ENCODE data around the gene E2F6.

- TF ChIP-seq SIN3A (IDR thresholded peaks at IDR 0.05; ENCODE audit: borderline replicate concordance, low read depth, low read length) (no peak), GATA2 (CRISPR knock-in tag; IDR thresholded peaks at IDR 0.05) (no peak), CTCF (IDR thresholded peaks at IDR 0.05) (no peak), REST (IDR thresholded peaks at IDR 0.05; ENCODE audit: low read depth, low read length) (no peak), TEAD4 (IDR thresholded peaks at IDR 0.05; ENCODE audit: borderline replicate concordance, insufficient read depth) (no peak), YY1 (IDR thresholded peaks at IDR 0.05; ENCODE audit: low read depth) (no peak), RFX5 (IDR thresholded peaks at IDR 0.05; ENCODE audit: low read length) (no peak), FOXJ3 (CRISPR knock-in tag; IDR thresholded peaks at IDR 0.05) (no peak), FOXM1 (IDR thresholded peaks at IDR 0.05; ENCODE audit: low read depth) (no peak), EZH2phosphoT487 (IDR thresholded peaks at IDR 0.05; ENCODE audit: borderline replicate concordance, low read depth) (no peak)
These were observed 63.5 kb downstream of the E2F6 start for GRCh38 chr2:11402436-11402835.

Data from SK-N-SH (cell line).